Caco-2 (cell line): ENCODE measurements around the gene HOXB6. TPM values are rescaled to one million over a fixed set of nuclear protein-coding genes. Genes with fewer than 3 reads are reported as not detected.
A peak's percentile ranks its signal among the peaks of the same experiment; 100 is the strongest.

Source experiments
- BruUV-seq: library from RNA; stranded (reverse); fragments of 400-500 nt; replicated peaks from 2 replicates; lab custom pipeline; 2021; lab: Mats Ljungman, UMichigan
- CTCF ChIA-PET: fragments of 300-600 bp; sonication (Branson Sonifier 250); formaldehyde crosslinking; loops from one replicate; lab custom pipeline; 2022; ENCODE audit warnings: antibody characterized with exemption; lab: Charles Lee
- POLR2A ChIA-PET: fragments of 300-600 bp; sonication (Branson Sonifier 250); formaldehyde crosslinking; loops from one replicate; lab custom pipeline; 2022; ENCODE audit warnings: antibody characterized with exemption; lab: Charles Lee
- DNase-seq, 2 experiments: peaks; one replicate each; pipeline versions ENCODE4 v3.0.0 to v3.0.0-alpha.2; 2020 to 2022
- H3K27me3 ChIP-seq: replicated peaks from 2 replicates; pipeline ENCODE4 v1.6.0; 2011; ENCODE audit warnings: low read length; ENCODE audit not compliant: control insufficient read depth, insufficient read depth
- H3K36me3 ChIP-seq: 2 replicates; pipeline ENCODE4 v1.5.1; 2011; ENCODE audit warnings: low read length; ENCODE audit not compliant: control insufficient read depth, insufficient read depth
- H3K4me1 ChIP-seq: fragments of 250-450 bp; sonication (Bioruptor Pico); 2 replicates; pipeline ENCODE4 v1.5.1; 2020; ENCODE audit warnings: mild to moderate bottlenecking
- H3K4me3 ChIP-seq: 2 replicates; pipeline ENCODE4 v1.5.1; 2011; ENCODE audit warnings: low read depth, mild to moderate bottlenecking, control low read depth, low read length
- H3K9me3 ChIP-seq: fragments of 250-450 bp; sonication (Bioruptor Pico); 2 replicates; pipeline ENCODE4 v1.5.1; 2020; ENCODE audit warnings: mild to moderate bottlenecking, moderate library complexity
- H3K27ac Mint-ChIP-seq: one replicate; pipeline ENCODE4 v1.8.0; 2022; ENCODE audit warnings: mixed read lengths; ENCODE audit not compliant: unreplicated experiment
- H3K27me3 Mint-ChIP-seq: one replicate; pipeline ENCODE4 v1.8.0; 2022; ENCODE audit warnings: mixed read lengths; ENCODE audit not compliant: insufficient read depth, unreplicated experiment
- H3K36me3 Mint-ChIP-seq: one replicate; pipeline ENCODE4 v1.8.0; 2022; ENCODE audit warnings: mild to moderate bottlenecking, mixed read lengths; ENCODE audit not compliant: insufficient read depth, unreplicated experiment
- H3K4me1 Mint-ChIP-seq: one replicate; pipeline ENCODE4 v1.8.0; 2022; ENCODE audit warnings: low read depth, mixed read lengths; ENCODE audit not compliant: unreplicated experiment
- H3K4me3 Mint-ChIP-seq: one replicate; pipeline ENCODE4 v1.8.0; 2022; ENCODE audit warnings: mild to moderate bottlenecking, moderate library complexity, mixed read lengths; ENCODE audit not compliant: unreplicated experiment
- H3K9me3 Mint-ChIP-seq: one replicate; pipeline ENCODE4 v1.8.0; 2022; ENCODE audit warnings: mixed read lengths; ENCODE audit not compliant: unreplicated experiment
- intact Hi-C: fragments of 100-400 bp; cut with micrococcal nuclease; formaldehyde crosslinking; loops from one replicate; pipeline ENCODE4 v1.10.0; 2022; ENCODE audit not compliant: unreplicated experiment
- total RNA-seq: library from RNA; stranded (reverse); gene quantifications from 2 replicates; pipeline ENCODE4 v1.2.3, GENCODE V29; 2022
- TF ChIP-seq, protein P1 (sequence below), 2 experiments: fragments of 200-600 bp in 1 of 2; IDR thresholded peaks; 1 replicate in 1 of 2; 2 replicates in 1 of 2; pipeline versions ENCODE4 v1.5.1 to v1.8.0; 2011 to 2022; ENCODE audit warnings: antibody characterized with exemption in 1 of 2, control low read depth in 1 of 2, inconsistent platforms in 1 of 2, low read depth in 1 of 2, low read length in 1 of 2, mild to moderate bottlenecking in 1 of 2, moderate library complexity in 1 of 2; ENCODE audit not compliant: insufficient read depth in 1 of 2, severe bottlenecking in 1 of 2, unreplicated experiment in 1 of 2

Gene HOXB6
- total RNA-seq, 1 experiment from 2014 or later = 1.9 TPM

- peaks cover 7% of the 10 kb centered on the region for H3K4me1 Mint-ChIP-seq
- intact Hi-C loops = loop anchor here (2.0 kb wide), 1 partner anchor 21 kb away; the partner anchor contains the start of gene HOXB9
- H3K27ac Mint-ChIP-seq = peak overlapping the region; percentile 28
- Histone ChIP-seq H3K36me3 (no peaks in the 10 kb centered on the region), H3K4me1 (peaks cover 9% of the 10 kb centered on the region; the same call in 1 of the 2 replicates), H3K27me3 (no peaks in the 10 kb centered on the region), H3K9me3 (no peaks in the 10 kb centered on the region), H3K4me3 (peak overlapping the region; percentile 30)
- H3K27me3 Mint-ChIP-seq = peaks cover 24% of the 10 kb centered on the region
- H3K36me3 Mint-ChIP-seq = no peaks in the 10 kb centered on the region
- BruUV-seq = TSS peak; percentile 58
- no peaks in the 10 kb centered on the region for H3K9me3 Mint-ChIP-seq
- TF ChIP-seq, protein P1, sequence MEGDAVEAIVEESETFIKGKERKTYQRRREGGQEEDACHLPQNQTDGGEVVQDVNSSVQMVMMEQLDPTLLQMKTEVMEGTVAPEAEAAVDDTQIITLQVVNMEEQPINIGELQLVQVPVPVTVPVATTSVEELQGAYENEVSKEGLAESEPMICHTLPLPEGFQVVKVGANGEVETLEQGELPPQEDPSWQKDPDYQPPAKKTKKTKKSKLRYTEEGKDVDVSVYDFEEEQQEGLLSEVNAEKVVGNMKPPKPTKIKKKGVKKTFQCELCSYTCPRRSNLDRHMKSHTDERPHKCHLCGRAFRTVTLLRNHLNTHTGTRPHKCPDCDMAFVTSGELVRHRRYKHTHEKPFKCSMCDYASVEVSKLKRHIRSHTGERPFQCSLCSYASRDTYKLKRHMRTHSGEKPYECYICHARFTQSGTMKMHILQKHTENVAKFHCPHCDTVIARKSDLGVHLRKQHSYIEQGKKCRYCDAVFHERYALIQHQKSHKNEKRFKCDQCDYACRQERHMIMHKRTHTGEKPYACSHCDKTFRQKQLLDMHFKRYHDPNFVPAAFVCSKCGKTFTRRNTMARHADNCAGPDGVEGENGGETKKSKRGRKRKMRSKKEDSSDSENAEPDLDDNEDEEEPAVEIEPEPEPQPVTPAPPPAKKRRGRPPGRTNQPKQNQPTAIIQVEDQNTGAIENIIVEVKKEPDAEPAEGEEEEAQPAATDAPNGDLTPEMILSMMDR (IDR thresholded peaks at IDR 0.05; ENCODE audit: insufficient read depth in 1 of 2, low read depth in 1 of 2, low read length in 1 of 2, severe bottlenecking in 1 of 2, unreplicated experiment in 1 of 2) = no peak
- peak overlapping the region; percentile 77 for H3K4me3 Mint-ChIP-seq
- ChIA-PET POLR2A (interaction anchor here (0.7 kb wide), 2 partner anchors 134 to 146 kb away, joined by 5 read pairs; no protein-coding TSS in a partner anchor), CTCF (interaction anchor here (0.7 to 1.0 kb wide), 2 partner anchors 22 to 31 kb away, joined by 3 to 5 read pairs; no protein-coding TSS in a partner anchor)
- DNase-seq = peak; percentile 70 to 73
Measured at GRCh38 chr17:48647103-48647962, 42.5 kb upstream of the HOXB6 start.

GRCh38 chr17:48646183-48647102 lies 41.7 kb upstream of the HOXB6 start:
- POLR2A ChIA-PET = interaction anchor here (0.7 kb wide), 2 partner anchors 133 to 147 kb away, joined by 5 read pairs; no protein-coding TSS in a partner anchor
- no peaks in the 10 kb centered on the region for H3K36me3 Mint-ChIP-seq
- H3K27ac Mint-ChIP-seq = no peak overlapping the region
- H3K27me3 Mint-ChIP-seq = peaks cover 24% of the 10 kb centered on the region
- TF ChIP-seq, protein P1 (IDR thresholded peaks at IDR 0.05; ENCODE audit: insufficient read depth in 1 of 2, low read depth in 1 of 2, low read length in 1 of 2, severe bottlenecking in 1 of 2, unreplicated experiment in 1 of 2) = no peak
- Histone ChIP-seq H3K4me3 (peak overlapping the region; percentile 30), H3K36me3 (no peaks in the 10 kb centered on the region), H3K4me1 (peaks cover 9% of the 10 kb centered on the region; the same call in 1 of the 2 replicates), H3K9me3 (no peaks in the 10 kb centered on the region), H3K27me3 (no peaks in the 10 kb centered on the region)
- intact Hi-C loops = loop anchor here (2.0 kb wide), 1 partner anchor 20 kb away; the partner anchor contains the start of gene HOXB9
- DNase-seq = peak; percentile 73 to 82
- no TSS peak for BruUV-seq
- H3K4me3 Mint-ChIP-seq = peak overlapping the region; percentile 77
- CTCF ChIA-PET = interaction anchor here (0.5 to 0.7 kb wide), 2 partner anchors 23 to 53 kb away, joined by 3 to 5 read pairs; no protein-coding TSS in a partner anchor
- peaks cover 7% of the 10 kb centered on the region for H3K4me1 Mint-ChIP-seq
- no peaks in the 10 kb centered on the region for H3K9me3 Mint-ChIP-seq
